Ovary (tissue), 3 donors: Measurements from ENCODE around the gene COL5A2.

Experiments used
- CTCF ChIP-seq, 3 donors: fragments of 450-650 bp in 2 of 3; fragments of 200-600 bp in 1 of 3; IDR thresholded peaks; one replicate each; pipeline versions ENCODE4 v1.5.1 to v1.8.0; 2016 to 2022; ENCODE audit warnings: antibody characterized with exemption in 3 of 3, mild to moderate bottlenecking in 1 of 3
- EP300 ChIP-seq: sonication (generic); formaldehyde crosslinking; IDR thresholded peaks from one replicate; pipeline ENCODE4 v1.6.1; 2017; ENCODE audit warnings: antibody characterized with exemption
- POLR2A ChIP-seq: fragments of 450-650 bp; IDR thresholded peaks from one replicate; pipeline ENCODE4 v1.6.1; 2017; ENCODE audit warnings: antibody characterized with exemption, mild to moderate bottlenecking, moderate library complexity
- donor health status: DM: no; HTN: no; CAD: no.

- TF ChIP-seq CTCF (IDR thresholded peaks at IDR 0.05) (no peak), POLR2A (no peak), EP300 (no peak)
Measured at GRCh38 chr2:189171956-189172609, 7.5 kb downstream of the COL5A2 start.
